Neutrophil (primary cell): ENCODE measurements around the gene STX11.

ENCODE experiments used
- H3K27ac ChIP-seq: fragments of 200-600 bp; sonication (generic); 2 replicates; pipeline ENCODE4 v1.5.1; 2016; ENCODE audit warnings: mild to moderate bottlenecking, moderate library complexity
- H3K27me3 ChIP-seq: fragments of 200-600 bp; sonication (generic); 2 replicates; pipeline ENCODE4 v1.6.0; 2016; ENCODE audit warnings: mild to moderate bottlenecking
- H3K36me3 ChIP-seq: fragments of 200-600 bp; sonication (generic); 2 replicates; pipeline ENCODE4 v1.5.1; 2017
- H3K4me1 ChIP-seq, 2 experiments: fragments of 200-600 bp in 1 of 2; sonication (generic) in 1 of 2; 1 replicate in 1 of 2; 2 replicates in 1 of 2; pipeline versions ENCODE4 v1.5.1 to v1.6.1; 2013 to 2016; ENCODE audit warnings: low read depth in 1 of 2, low read length in 1 of 2, mild to moderate bottlenecking in 1 of 2, moderate library complexity in 1 of 2; ENCODE audit not compliant: control insufficient read depth in 1 of 2, insufficient read depth in 1 of 2
- H3K4me3 ChIP-seq, 2 experiments: fragments of 200-600 bp in 1 of 2; sonication (generic) in 1 of 2; 1 replicate in 1 of 2; 2 replicates in 1 of 2; pipeline ENCODE4 v1.5.1; 2013 to 2016; ENCODE audit warnings: low read depth in 1 of 2, low read length in 1 of 2, mild to moderate bottlenecking in 1 of 2, moderate library complexity in 1 of 2
- H3K9me3 ChIP-seq: fragments of 200-600 bp; sonication (generic); 2 replicates; pipeline ENCODE4 v1.5.1; 2016
- CTCF ChIP-seq: fragments of 200-600 bp; sonication (generic); IDR thresholded peaks from 2 replicates; pipeline ENCODE4 v1.5.1; 2016; ENCODE audit warnings: antibody characterized with exemption

STX11 gene

GRCh38 chr6:144149894-144150709 lies at the start of gene STX11:
Gene STX11, plus strand, starts transcription at chr6:144150517. Its CDS starts 36,111 bp downstream, at chr6:144186628.
- H3K27ac ChIP-seq, result peak within 1 kb of the TSS; percentile 96
- H3K9me3 ChIP-seq, result no peaks in the 10 kb centered on the region
- peaks cover 57% of the 10 kb centered on the region in 2 experiments for H3K4me1 ChIP-seq
- peak within 1 kb of the TSS; percentile 71 to 90 for H3K4me3 ChIP-seq
- peaks cover 20% of the 10 kb centered on the region for H3K36me3 ChIP-seq
- H3K27me3 ChIP-seq, result no peaks in the 10 kb centered on the region
- TF ChIP-seq CTCF, result peak; percentile 26

DNA sequence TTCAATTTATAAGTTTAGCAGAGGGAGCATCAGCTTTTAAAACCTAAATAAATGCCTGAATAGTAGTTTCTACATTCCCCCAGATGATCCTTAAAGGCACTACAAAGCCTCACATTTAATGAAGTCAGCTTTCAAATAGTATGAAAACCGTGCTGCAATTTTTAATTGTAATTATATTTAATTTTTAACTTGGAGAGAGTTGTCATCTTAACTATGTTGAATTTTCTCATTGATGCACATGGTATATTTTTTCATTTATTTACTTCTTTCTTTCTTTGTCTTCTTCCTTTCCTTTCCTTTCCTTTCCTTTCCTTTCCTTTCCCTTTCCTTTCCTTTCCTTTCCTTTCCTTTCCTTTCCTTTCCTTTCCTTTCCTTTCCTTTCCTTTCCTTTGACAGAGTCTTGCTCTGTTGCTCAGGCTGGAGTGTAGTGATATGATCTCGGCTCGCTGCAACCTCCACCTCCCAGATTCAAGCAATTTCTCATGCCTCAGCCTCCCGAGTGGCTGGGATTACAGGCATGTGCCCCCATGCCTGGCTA lies 47.2 kb upstream of the STX11 start:
- no peak for TF ChIP-seq CTCF
- no peaks in the 10 kb centered on the region for H3K36me3 ChIP-seq
- no peak overlapping the region for H3K27ac ChIP-seq
- no peak overlapping the region for H3K4me3 ChIP-seq
- H3K9me3 ChIP-seq, result no peaks in the 10 kb centered on the region
- peaks cover 0 to 3% of the 10 kb centered on the region in 2 experiments for H3K4me1 ChIP-seq
- H3K27me3 ChIP-seq, result no peaks in the 10 kb centered on the region

DNA sequence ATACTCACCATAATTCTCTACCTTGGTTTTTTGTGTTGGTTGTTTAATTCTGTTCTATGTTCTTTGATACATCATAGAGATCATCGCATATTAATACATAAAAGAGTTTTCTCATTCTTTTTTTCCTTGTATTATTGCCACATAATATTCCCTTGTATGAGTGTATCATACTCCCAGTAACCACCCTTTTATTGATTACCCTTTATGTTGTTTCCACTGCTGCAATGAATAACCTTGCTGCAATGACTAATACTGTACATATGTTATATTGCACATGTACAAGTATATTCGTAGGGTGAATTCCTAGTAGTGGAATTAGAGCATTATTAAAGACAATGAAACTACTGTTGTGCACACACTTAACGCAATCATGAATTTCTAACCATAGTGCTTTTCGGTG lies 45.8 kb upstream of the STX11 start:
- no peak for TF ChIP-seq CTCF
- H3K4me3 ChIP-seq, result no peak overlapping the region
- H3K27me3 ChIP-seq, result no peaks in the 10 kb centered on the region
- H3K4me1 ChIP-seq, result peaks cover 0 to 3% of the 10 kb centered on the region in 2 experiments
- no peak overlapping the region for H3K27ac ChIP-seq
- no peaks in the 10 kb centered on the region for H3K9me3 ChIP-seq
- H3K36me3 ChIP-seq, result no peaks in the 10 kb centered on the region

GRCh38 chr6:144104898-144105487 lies 45.3 kb upstream of the STX11 start:
- TF ChIP-seq CTCF, result peak; percentile 57
- Histone ChIP-seq H3K27me3 (no peaks in the 10 kb centered on the region), H3K9me3 (no peaks in the 10 kb centered on the region), H3K4me3 (no peak overlapping the region), H3K4me1 (peaks cover 0 to 3% of the 10 kb centered on the region in 2 experiments), H3K36me3 (no peaks in the 10 kb centered on the region), H3K27ac (no peak overlapping the region)

GRCh38 chr6:144106206-144106605 lies 44.1 kb upstream of the STX11 start:
- no peak for TF ChIP-seq CTCF
- peaks cover 0 to 3% of the 10 kb centered on the region in 2 experiments for H3K4me1 ChIP-seq
- no peak overlapping the region for H3K27ac ChIP-seq
- H3K9me3 ChIP-seq, result no peaks in the 10 kb centered on the region
- H3K27me3 ChIP-seq, result no peaks in the 10 kb centered on the region
- no peak overlapping the region for H3K4me3 ChIP-seq
- no peaks in the 10 kb centered on the region for H3K36me3 ChIP-seq
